ENCODE results near the gene UTP14C. TPM values are rescaled to one million over a fixed set of nuclear protein-coding genes. Genes with fewer than 3 reads are reported as not detected.

The UTP14C gene
- total and polyA plus RNA-seq, 2 donors from 2014 or later: 8.8 to 20.3 TPM

GRCh38 chr13:51997641-51998330, 26.7 kb upstream of the UTP14C start:
- Histone ChIP-seq H3K4me1 (ENCODE audit: control insufficient read depth in 2 of 3, insufficient read depth in 2 of 3, low read depth in 1 of 3, low read length in 3 of 3) (peaks cover 0 to 27% (median 18%) of the 10 kb centered on the region in 3 donors), H3K4me3 (ENCODE audit: low read length in 3 of 3) (no peak overlapping the region), H3K9me3 (ENCODE audit: control insufficient read depth in 2 of 3, insufficient read depth in 1 of 3, low read length in 3 of 3) (no peaks in the 10 kb centered on the region), H3K27ac (ENCODE audit: low read depth in 2 of 2, low read length in 2 of 2) (peak overlapping the region in 1 of 2 donors; percentile 5), H3K27me3 (ENCODE audit: control insufficient read depth, insufficient read depth, low read length) (no peaks in the 10 kb centered on the region), H3K36me3 (ENCODE audit: control insufficient read depth in 2 of 3, insufficient read depth in 3 of 3, low read length in 3 of 3) (no peaks in the 10 kb centered on the region), H3K9ac (ENCODE audit: low read length in 3 of 3) (no peak overlapping the region)
- DNase-seq (no peak), FAIRE-seq (no peak)
- TF ChIP-seq, protein P1, sequence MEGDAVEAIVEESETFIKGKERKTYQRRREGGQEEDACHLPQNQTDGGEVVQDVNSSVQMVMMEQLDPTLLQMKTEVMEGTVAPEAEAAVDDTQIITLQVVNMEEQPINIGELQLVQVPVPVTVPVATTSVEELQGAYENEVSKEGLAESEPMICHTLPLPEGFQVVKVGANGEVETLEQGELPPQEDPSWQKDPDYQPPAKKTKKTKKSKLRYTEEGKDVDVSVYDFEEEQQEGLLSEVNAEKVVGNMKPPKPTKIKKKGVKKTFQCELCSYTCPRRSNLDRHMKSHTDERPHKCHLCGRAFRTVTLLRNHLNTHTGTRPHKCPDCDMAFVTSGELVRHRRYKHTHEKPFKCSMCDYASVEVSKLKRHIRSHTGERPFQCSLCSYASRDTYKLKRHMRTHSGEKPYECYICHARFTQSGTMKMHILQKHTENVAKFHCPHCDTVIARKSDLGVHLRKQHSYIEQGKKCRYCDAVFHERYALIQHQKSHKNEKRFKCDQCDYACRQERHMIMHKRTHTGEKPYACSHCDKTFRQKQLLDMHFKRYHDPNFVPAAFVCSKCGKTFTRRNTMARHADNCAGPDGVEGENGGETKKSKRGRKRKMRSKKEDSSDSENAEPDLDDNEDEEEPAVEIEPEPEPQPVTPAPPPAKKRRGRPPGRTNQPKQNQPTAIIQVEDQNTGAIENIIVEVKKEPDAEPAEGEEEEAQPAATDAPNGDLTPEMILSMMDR (IDR thresholded peaks at IDR 0.05; ENCODE audit: borderline replicate concordance, extremely low read depth, insufficient read depth): no peak
- intact Hi-C loops (cut with DNase I): loop anchor here (10.0 kb wide), 1 partner anchor 127 kb away; the partner anchor contains the start of gene NEK5

DNA sequence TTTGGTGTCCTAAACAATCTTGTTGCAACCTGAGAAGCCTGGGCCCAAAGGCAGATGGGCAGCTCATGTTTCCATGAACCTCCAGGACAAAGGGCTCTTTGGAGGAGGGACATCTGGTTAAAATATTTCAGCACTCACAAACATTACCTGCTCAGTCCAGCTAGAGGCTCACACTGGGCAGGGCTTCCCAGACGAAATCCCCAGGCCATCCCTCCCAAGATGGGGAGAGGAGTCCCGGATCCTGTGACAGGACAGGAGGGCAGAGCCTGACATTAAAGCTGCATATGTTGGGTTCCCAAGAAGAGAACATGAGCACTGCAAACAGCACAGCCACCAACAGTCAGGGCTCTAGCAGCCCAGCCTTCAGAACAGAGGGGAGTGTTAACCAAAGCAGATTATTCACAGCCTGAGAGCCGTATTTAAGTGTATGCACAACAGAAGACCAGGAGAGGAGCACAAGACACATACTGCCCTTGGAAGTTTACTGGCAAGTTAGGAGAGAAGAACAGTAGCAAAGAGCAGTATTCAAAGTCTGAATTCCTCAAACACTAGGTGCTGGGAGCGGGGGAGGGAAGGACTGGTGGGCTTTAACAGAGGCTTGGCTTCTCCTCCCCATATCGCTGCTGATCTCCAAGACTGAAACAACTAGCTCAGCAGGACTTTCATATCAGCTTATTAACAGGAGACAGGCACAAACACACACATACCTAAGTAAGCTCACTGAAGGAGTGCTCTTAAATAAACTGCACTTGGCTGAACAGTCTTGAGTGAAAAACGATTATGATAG, 25.6 kb upstream of the UTP14C start:
- TF ChIP-seq, protein P1 (IDR thresholded peaks at IDR 0.05; ENCODE audit: borderline replicate concordance, extremely low read depth, insufficient read depth): no peak
- Histone ChIP-seq H3K4me1 (ENCODE audit: control insufficient read depth in 2 of 3, insufficient read depth in 2 of 3, low read depth in 1 of 3, low read length in 3 of 3) (peaks cover 0 to 27% (median 23%) of the 10 kb centered on the region in 3 donors), H3K9ac (ENCODE audit: low read length in 3 of 3) (no peak overlapping the region), H3K4me3 (ENCODE audit: low read length in 3 of 3) (peak overlapping the region in 1 of 3 donors; percentile 46), H3K27ac (ENCODE audit: low read depth in 2 of 2, low read length in 2 of 2) (peak overlapping the region; percentile 48 to 58), H3K27me3 (ENCODE audit: control insufficient read depth, insufficient read depth, low read length) (no peaks in the 10 kb centered on the region), H3K9me3 (ENCODE audit: control insufficient read depth in 2 of 3, insufficient read depth in 1 of 3, low read length in 3 of 3) (no peaks in the 10 kb centered on the region), H3K36me3 (ENCODE audit: control insufficient read depth in 2 of 3, insufficient read depth in 3 of 3, low read length in 3 of 3) (no peaks in the 10 kb centered on the region)
- intact Hi-C loops (cut with DNase I): loop anchor here (10.0 kb wide), 1 partner anchor 126 kb away; the partner anchor contains the start of gene NEK5
- FAIRE-seq (no peak), DNase-seq (peak in 3 of 5 donors; percentile 33 to 58 (median 35))

DNA sequence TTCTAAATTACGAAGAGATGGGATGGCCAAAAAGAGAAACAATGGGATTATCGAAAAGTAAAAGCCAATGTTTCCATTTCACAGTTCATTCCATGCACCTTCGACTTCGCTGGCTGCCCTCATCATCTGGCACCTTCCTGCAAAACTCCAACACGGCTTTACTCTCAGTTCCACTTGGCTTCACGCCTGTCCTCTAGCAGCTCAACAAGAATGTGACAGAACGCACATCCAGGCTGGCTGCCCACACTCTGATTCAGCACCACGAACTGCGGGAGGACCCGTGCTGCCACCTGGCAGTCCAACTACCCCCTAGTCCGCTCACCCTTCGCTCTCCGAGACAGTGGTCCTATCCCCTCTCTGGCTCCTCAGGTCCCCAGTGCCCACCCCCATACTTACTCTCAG, 25.0 kb upstream of the UTP14C start:
- TF ChIP-seq, protein P1 (IDR thresholded peaks at IDR 0.05; ENCODE audit: borderline replicate concordance, extremely low read depth, insufficient read depth): no peak
- H3K27ac ChIP-seq (ENCODE audit: low read depth in 2 of 2, low read length in 2 of 2): peak overlapping the region in 1 of 2 donors; percentile 48
- no peaks in the 10 kb centered on the region for H3K36me3 ChIP-seq (ENCODE audit: control insufficient read depth in 2 of 3, insufficient read depth in 3 of 3, low read length in 3 of 3)
- DNase-seq (peak in 4 of 5 donors; percentile 36 to 64 (median 50)), FAIRE-seq (no peak)
- intact Hi-C loops (cut with DNase I): loop anchor here (10.0 kb wide), 1 partner anchor 125 kb away; the partner anchor contains the start of gene NEK5
- H3K27me3 ChIP-seq (ENCODE audit: control insufficient read depth, insufficient read depth, low read length): no peaks in the 10 kb centered on the region
- no peak overlapping the region for H3K9ac ChIP-seq (ENCODE audit: low read length in 3 of 3)
- no peaks in the 10 kb centered on the region for H3K9me3 ChIP-seq (ENCODE audit: control insufficient read depth in 2 of 3, insufficient read depth in 1 of 3, low read length in 3 of 3)
- H3K4me3 ChIP-seq (ENCODE audit: low read length in 3 of 3): peak overlapping the region in 2 of 3 donors; percentile 4 to 46
- H3K4me1 ChIP-seq (ENCODE audit: control insufficient read depth in 2 of 3, insufficient read depth in 2 of 3, low read depth in 1 of 3, low read length in 3 of 3): peaks cover 0 to 27% (median 25%) of the 10 kb centered on the region in 3 donors

All from kidney (tissue), 14 donors.